ENCODE data around the gene ABHD2. TPM values are rescaled to one million over a fixed set of nuclear protein-coding genes. Genes with fewer than 3 reads are reported as not detected.

Gene ABHD2
- total and polyA plus RNA-seq, 2 donors: 5.6 to 13.7 TPM

GRCh38 chr15:89184886-89185526 is 96.8 kb downstream of the ABHD2 start:
- H3K4me1 ChIP-seq (ENCODE audit: control insufficient read depth in 2 of 2, insufficient read depth in 2 of 2, low read length in 2 of 2): peaks cover 0 to 4% of the 10 kb centered on the region in 2 donors
- H3K4me3 ChIP-seq (ENCODE audit: low read length in 2 of 2): no peak overlapping the region
- no peaks in the 10 kb centered on the region for H3K27me3 ChIP-seq (ENCODE audit: control insufficient read depth in 2 of 2, insufficient read depth in 1 of 2, low read length in 1 of 2)
- H3K27ac ChIP-seq (ENCODE audit: low read depth in 1 of 2, low read length in 1 of 2): no peak overlapping the region
- WGBS: 98% methylated on average over 12 of the region's 12 CpGs
- peaks cover 23 to 47% of the 10 kb centered on the region in 2 donors for H3K36me3 ChIP-seq (ENCODE audit: control insufficient read depth in 2 of 2, insufficient read depth in 2 of 2, low read length in 1 of 2)
- no peaks in the 10 kb centered on the region for H3K9me3 ChIP-seq (ENCODE audit: control insufficient read depth in 2 of 2, insufficient read depth in 1 of 2, low read length in 1 of 2)
- no peak for DNase-seq (ENCODE audit: low read depth in 6 of 9, low spot score in 9 of 9)

- H3K27ac ChIP-seq (ENCODE audit: low read depth in 1 of 2, low read length in 1 of 2): no peak overlapping the region
- no peak overlapping the region for H3K4me3 ChIP-seq (ENCODE audit: low read length in 2 of 2)
- H3K4me1 ChIP-seq (ENCODE audit: control insufficient read depth in 2 of 2, insufficient read depth in 2 of 2, low read length in 2 of 2): no peaks in the 10 kb centered on the region
- no peak for DNase-seq (ENCODE audit: low read depth in 6 of 9, low spot score in 9 of 9)
- H3K36me3 ChIP-seq (ENCODE audit: control insufficient read depth in 2 of 2, insufficient read depth in 2 of 2, low read length in 1 of 2): peaks cover 27 to 52% of the 10 kb centered on the region in 2 donors
- no peaks in the 10 kb centered on the region for H3K27me3 ChIP-seq (ENCODE audit: control insufficient read depth in 2 of 2, insufficient read depth in 1 of 2, low read length in 1 of 2)
- WGBS: 96% methylated on average over 6 of the region's 6 CpGs
- no peaks in the 10 kb centered on the region for H3K9me3 ChIP-seq (ENCODE audit: control insufficient read depth in 2 of 2, insufficient read depth in 1 of 2, low read length in 1 of 2)
These were observed 98.5 kb downstream of the ABHD2 start for GRCh38 chr15:89186803-89187202.

GRCh38 chr15:89187301-89187985 is 99.2 kb downstream of the ABHD2 start:
- H3K27ac ChIP-seq (ENCODE audit: low read depth in 1 of 2, low read length in 1 of 2): no peak overlapping the region
- no peak for DNase-seq (ENCODE audit: low read depth in 6 of 9, low spot score in 9 of 9)
- peaks cover 30 to 56% of the 10 kb centered on the region in 2 donors for H3K36me3 ChIP-seq (ENCODE audit: control insufficient read depth in 2 of 2, insufficient read depth in 2 of 2, low read length in 1 of 2)
- no peaks in the 10 kb centered on the region for H3K9me3 ChIP-seq (ENCODE audit: control insufficient read depth in 2 of 2, insufficient read depth in 1 of 2, low read length in 1 of 2)
- no peaks in the 10 kb centered on the region for H3K4me1 ChIP-seq (ENCODE audit: control insufficient read depth in 2 of 2, insufficient read depth in 2 of 2, low read length in 2 of 2)
- H3K4me3 ChIP-seq (ENCODE audit: low read length in 2 of 2): no peak overlapping the region
- 97% methylated on average over 9 of the region's 9 CpGs for WGBS
- no peaks in the 10 kb centered on the region for H3K27me3 ChIP-seq (ENCODE audit: control insufficient read depth in 2 of 2, insufficient read depth in 1 of 2, low read length in 1 of 2)

GRCh38 chr15:89187986-89188514 is 99.8 kb downstream of the ABHD2 start:
- no peak for DNase-seq (ENCODE audit: low read depth in 6 of 9, low spot score in 9 of 9)
- 97% methylated on average over 8 of the region's 8 CpGs for WGBS

GRCh38 chr15:89192136-89192535 is 103.9 kb downstream of the ABHD2 start:
- DNase-seq (ENCODE audit: low read depth in 6 of 9, low spot score in 9 of 9): no peak
- no peak overlapping the region for H3K27ac ChIP-seq (ENCODE audit: low read depth in 1 of 2, low read length in 1 of 2)
- no peaks in the 10 kb centered on the region for H3K27me3 ChIP-seq (ENCODE audit: control insufficient read depth in 2 of 2, insufficient read depth in 1 of 2, low read length in 1 of 2)
- peaks cover 0 to 3% of the 10 kb centered on the region in 2 donors for H3K4me1 ChIP-seq (ENCODE audit: control insufficient read depth in 2 of 2, insufficient read depth in 2 of 2, low read length in 2 of 2)
- WGBS: 90% methylated on average over 2 of the region's 2 CpGs
- no peak overlapping the region for H3K4me3 ChIP-seq (ENCODE audit: low read length in 2 of 2)
- peaks cover 44 to 71% of the 10 kb centered on the region in 2 donors for H3K36me3 ChIP-seq (ENCODE audit: control insufficient read depth in 2 of 2, insufficient read depth in 2 of 2, low read length in 1 of 2)
- H3K9me3 ChIP-seq (ENCODE audit: control insufficient read depth in 2 of 2, insufficient read depth in 1 of 2, low read length in 1 of 2): no peaks in the 10 kb centered on the region

More at GRCh38 chr15:89187986-89188514, 99.8 kb downstream of the ABHD2 start:
- Histone ChIP-seq H3K9me3 (ENCODE audit: control insufficient read depth in 2 of 2, insufficient read depth in 1 of 2, low read length in 1 of 2) (no peaks in the 10 kb centered on the region), H3K27ac (ENCODE audit: low read depth in 1 of 2, low read length in 1 of 2) (no peak overlapping the region), H3K4me1 (ENCODE audit: control insufficient read depth in 2 of 2, insufficient read depth in 2 of 2, low read length in 2 of 2) (no peaks in the 10 kb centered on the region), H3K4me3 (ENCODE audit: low read length in 2 of 2) (no peak overlapping the region), H3K27me3 (ENCODE audit: control insufficient read depth in 2 of 2, insufficient read depth in 1 of 2, low read length in 1 of 2) (no peaks in the 10 kb centered on the region), H3K36me3 (ENCODE audit: control insufficient read depth in 2 of 2, insufficient read depth in 2 of 2, low read length in 1 of 2) (peaks cover 33 to 62% of the 10 kb centered on the region in 2 donors)

- no peaks in the 10 kb centered on the region for H3K27me3 ChIP-seq (ENCODE audit: control insufficient read depth in 2 of 2, insufficient read depth in 1 of 2, low read length in 1 of 2)
- peaks cover 39 to 71% of the 10 kb centered on the region in 2 donors for H3K36me3 ChIP-seq (ENCODE audit: control insufficient read depth in 2 of 2, insufficient read depth in 2 of 2, low read length in 1 of 2)
- WGBS: 98% methylated on average over 3 of the region's 3 CpGs
- H3K4me3 ChIP-seq (ENCODE audit: low read length in 2 of 2): no peak overlapping the region
- DNase-seq (ENCODE audit: low read depth in 6 of 9, low spot score in 9 of 9): no peak
- H3K27ac ChIP-seq (ENCODE audit: low read depth in 1 of 2, low read length in 1 of 2): no peak overlapping the region
- H3K4me1 ChIP-seq (ENCODE audit: control insufficient read depth in 2 of 2, insufficient read depth in 2 of 2, low read length in 2 of 2): peaks cover 0 to 3% of the 10 kb centered on the region in 2 donors
- H3K9me3 ChIP-seq (ENCODE audit: control insufficient read depth in 2 of 2, insufficient read depth in 1 of 2, low read length in 1 of 2): no peaks in the 10 kb centered on the region
These were observed 104.5 kb downstream of the ABHD2 start for GRCh38 chr15:89192766-89193165.

GRCh38 chr15:89194608-89195007 is 106.4 kb downstream of the ABHD2 start:
- Histone ChIP-seq H3K4me1 (ENCODE audit: control insufficient read depth in 2 of 2, insufficient read depth in 2 of 2, low read length in 2 of 2) (peaks cover 0 to 3% of the 10 kb centered on the region in 2 donors), H3K36me3 (ENCODE audit: control insufficient read depth in 2 of 2, insufficient read depth in 2 of 2, low read length in 1 of 2) (peaks cover 33 to 59% of the 10 kb centered on the region in 2 donors), H3K27me3 (ENCODE audit: control insufficient read depth in 2 of 2, insufficient read depth in 1 of 2, low read length in 1 of 2) (no peaks in the 10 kb centered on the region), H3K27ac (ENCODE audit: low read depth in 1 of 2, low read length in 1 of 2) (no peak overlapping the region), H3K4me3 (ENCODE audit: low read length in 2 of 2) (no peak overlapping the region), H3K9me3 (ENCODE audit: control insufficient read depth in 2 of 2, insufficient read depth in 1 of 2, low read length in 1 of 2) (no peaks in the 10 kb centered on the region)
- 97% methylated on average over 4 of the region's 4 CpGs for WGBS
- DNase-seq (ENCODE audit: low read depth in 6 of 9, low spot score in 9 of 9): no peak

GRCh38 chr15:89195836-89196235 is 107.6 kb downstream of the ABHD2 start:
- Histone ChIP-seq H3K27me3 (ENCODE audit: control insufficient read depth in 2 of 2, insufficient read depth in 1 of 2, low read length in 1 of 2) (no peaks in the 10 kb centered on the region), H3K27ac (ENCODE audit: low read depth in 1 of 2, low read length in 1 of 2) (no peak overlapping the region)

GRCh38 chr15:89196241-89196640 is 108.0 kb downstream of the ABHD2 start:
- H3K27ac ChIP-seq (ENCODE audit: low read depth in 1 of 2, low read length in 1 of 2): no peak overlapping the region

More at GRCh38 chr15:89195836-89196235, 107.6 kb downstream of the ABHD2 start:
- Histone ChIP-seq H3K9me3 (ENCODE audit: control insufficient read depth in 2 of 2, insufficient read depth in 1 of 2, low read length in 1 of 2) (no peaks in the 10 kb centered on the region), H3K36me3 (ENCODE audit: control insufficient read depth in 2 of 2, insufficient read depth in 2 of 2, low read length in 1 of 2) (peaks cover 26 to 60% of the 10 kb centered on the region in 2 donors), H3K4me3 (ENCODE audit: low read length in 2 of 2) (no peak overlapping the region), H3K4me1 (ENCODE audit: control insufficient read depth in 2 of 2, insufficient read depth in 2 of 2, low read length in 2 of 2) (peaks cover 0 to 3% of the 10 kb centered on the region in 2 donors)
- 94% methylated on average over 8 of the region's 8 CpGs for WGBS
- DNase-seq (ENCODE audit: low read depth in 6 of 9, low spot score in 9 of 9): no peak

More at GRCh38 chr15:89196241-89196640, 108.0 kb downstream of the ABHD2 start:
- H3K27me3 ChIP-seq (ENCODE audit: control insufficient read depth in 2 of 2, insufficient read depth in 1 of 2, low read length in 1 of 2): no peaks in the 10 kb centered on the region
- peaks cover 23 to 59% of the 10 kb centered on the region in 2 donors for H3K36me3 ChIP-seq (ENCODE audit: control insufficient read depth in 2 of 2, insufficient read depth in 2 of 2, low read length in 1 of 2)
- no peaks in the 10 kb centered on the region for H3K9me3 ChIP-seq (ENCODE audit: control insufficient read depth in 2 of 2, insufficient read depth in 1 of 2, low read length in 1 of 2)
- H3K4me1 ChIP-seq (ENCODE audit: control insufficient read depth in 2 of 2, insufficient read depth in 2 of 2, low read length in 2 of 2): peaks cover 0 to 3% of the 10 kb centered on the region in 2 donors
- H3K4me3 ChIP-seq (ENCODE audit: low read length in 2 of 2): no peak overlapping the region
- 98% methylated on average over 6 of the region's 6 CpGs for WGBS
- no peak for DNase-seq (ENCODE audit: low read depth in 6 of 9, low spot score in 9 of 9)
